Measurements from ENCODE around the gene CCDC85C.

DNA sequence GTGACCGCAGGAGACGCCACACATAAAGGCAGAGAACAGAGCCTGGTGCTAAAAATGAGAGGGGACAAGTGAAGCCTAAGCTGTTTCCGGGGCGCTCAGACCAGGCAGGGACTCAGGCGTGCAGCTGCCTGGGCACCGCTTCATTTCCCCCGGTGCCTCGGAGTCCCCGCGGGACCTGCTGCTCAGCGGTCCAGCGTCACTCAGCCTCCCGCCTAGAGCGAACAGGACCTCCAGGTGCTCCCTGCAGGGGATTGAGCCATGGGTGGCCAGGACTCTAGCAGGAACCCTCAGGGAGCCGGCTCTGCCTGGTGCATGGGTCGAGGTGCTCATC lies 31.0 kb downstream of the CCDC85C start:
- TF ChIP-seq, protein P1, sequence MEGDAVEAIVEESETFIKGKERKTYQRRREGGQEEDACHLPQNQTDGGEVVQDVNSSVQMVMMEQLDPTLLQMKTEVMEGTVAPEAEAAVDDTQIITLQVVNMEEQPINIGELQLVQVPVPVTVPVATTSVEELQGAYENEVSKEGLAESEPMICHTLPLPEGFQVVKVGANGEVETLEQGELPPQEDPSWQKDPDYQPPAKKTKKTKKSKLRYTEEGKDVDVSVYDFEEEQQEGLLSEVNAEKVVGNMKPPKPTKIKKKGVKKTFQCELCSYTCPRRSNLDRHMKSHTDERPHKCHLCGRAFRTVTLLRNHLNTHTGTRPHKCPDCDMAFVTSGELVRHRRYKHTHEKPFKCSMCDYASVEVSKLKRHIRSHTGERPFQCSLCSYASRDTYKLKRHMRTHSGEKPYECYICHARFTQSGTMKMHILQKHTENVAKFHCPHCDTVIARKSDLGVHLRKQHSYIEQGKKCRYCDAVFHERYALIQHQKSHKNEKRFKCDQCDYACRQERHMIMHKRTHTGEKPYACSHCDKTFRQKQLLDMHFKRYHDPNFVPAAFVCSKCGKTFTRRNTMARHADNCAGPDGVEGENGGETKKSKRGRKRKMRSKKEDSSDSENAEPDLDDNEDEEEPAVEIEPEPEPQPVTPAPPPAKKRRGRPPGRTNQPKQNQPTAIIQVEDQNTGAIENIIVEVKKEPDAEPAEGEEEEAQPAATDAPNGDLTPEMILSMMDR (conservative IDR thresholded peaks at IDR 0.05; ENCODE audit: low read depth, low read length) = no peak
- TF ChIP-seq SMC3 (IDR thresholded peaks at IDR 0.05; ENCODE audit: low read depth, low read length) = no peak
- no peak for TF ChIP-seq POLR2A (IDR thresholded peaks at IDR 0.05; ENCODE audit: low read depth, low read length)
- no peak for TF ChIP-seq BHLHE40 (IDR thresholded peaks at IDR 0.05; ENCODE audit: low read depth, low read length)
- TF ChIP-seq, protein P2, sequence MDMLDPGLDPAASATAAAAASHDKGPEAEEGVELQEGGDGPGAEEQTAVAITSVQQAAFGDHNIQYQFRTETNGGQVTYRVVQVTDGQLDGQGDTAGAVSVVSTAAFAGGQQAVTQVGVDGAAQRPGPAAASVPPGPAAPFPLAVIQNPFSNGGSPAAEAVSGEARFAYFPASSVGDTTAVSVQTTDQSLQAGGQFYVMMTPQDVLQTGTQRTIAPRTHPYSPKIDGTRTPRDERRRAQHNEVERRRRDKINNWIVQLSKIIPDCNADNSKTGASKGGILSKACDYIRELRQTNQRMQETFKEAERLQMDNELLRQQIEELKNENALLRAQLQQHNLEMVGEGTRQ (IDR thresholded peaks at IDR 0.05; ENCODE audit: low read depth, low read length) = no peak
- TF ChIP-seq CHD1 (IDR thresholded peaks at IDR 0.05; ENCODE audit: low read depth, low read length) = no peak
- no peak for TF ChIP-seq NFE2L2 (IDR thresholded peaks at IDR 0.05; ENCODE audit: low read depth, low read length)
- no peak for TF ChIP-seq RAD21 (IDR thresholded peaks at IDR 0.05; ENCODE audit: low read length)
